Stimulated activated CD4-positive, alpha-beta T cell treated with anti-CD3 and anti-CD28 coated beads, TNF-alpha, amount 100 ng/mL, for 48 hours (primary cell): ENCODE results near the gene SLC9C2.
"Not testable (repeated sequence)": the region's sequence is repeated elsewhere in the genome, so short reads cannot be mapped to it uniquely, and the experiment has no call there.

ENCODE experiments used
- DNase-seq, 3 donors: peaks; one replicate each; pipeline ENCODE4 v3.0.0-alpha.2; 2020; ENCODE audit warnings: low read depth in 3 of 3

Gene SLC9C2

GRCh38 chr1:173603056-173603591 is at the start of gene SLC9C2:
Gene SLC9C2, minus strand, starts transcription at chr1:173603072. Its CDS starts 1,296 bp downstream, at chr1:173601776.
- DNase-seq, result no peak

- no peak for DNase-seq
Measured at GRCh38 chr1:173648880-173649605, 46.2 kb upstream of the SLC9C2 start.

- no peak for DNase-seq
Measured at GRCh38 chr1:173646656-173647055, 43.8 kb upstream of the SLC9C2 start.

GRCh38 chr1:173642450-173643139 is 39.7 kb upstream of the SLC9C2 start:
- not testable (repeated sequence) for DNase-seq

- DNase-seq, result no peak
Measured at GRCh38 chr1:173639102-173639501, 36.2 kb upstream of the SLC9C2 start.

GRCh38 chr1:173638043-173639021 is 35.5 kb upstream of the SLC9C2 start:
- no peak for DNase-seq

- not testable (repeated sequence) for DNase-seq
Measured at GRCh38 chr1:173637236-173638042, 34.6 kb upstream of the SLC9C2 start.

GRCh38 chr1:173635116-173635515 is 32.2 kb upstream of the SLC9C2 start, which contains the start of gene TEX50:
Gene TEX50, plus strand, starts transcription at chr1:173635338. Its CDS starts 184 bp downstream, at chr1:173635522.
- DNase-seq, result no peak

GRCh38 chr1:173628888-173629287 is 26.0 kb upstream of the SLC9C2 start:
- DNase-seq, result no peak

- no peak for DNase-seq
Measured at GRCh38 chr1:173627269-173627668, 24.4 kb upstream of the SLC9C2 start.

GRCh38 chr1:173616859-173617258 is 14.0 kb upstream of the SLC9C2 start:
- no peak for DNase-seq

GRCh38 chr1:173613086-173613485 is 10.2 kb upstream of the SLC9C2 start:
- DNase-seq, result not testable (repeated sequence)

- DNase-seq, result no peak
Measured at GRCh38 chr1:173608503-173609216, 5.8 kb upstream of the SLC9C2 start.

GRCh38 chr1:173601588-173601987 is 1.3 kb downstream of the SLC9C2 start:
- no peak for DNase-seq

- DNase-seq, result no peak
Measured at GRCh38 chr1:173596097-173596825, 6.6 kb downstream of the SLC9C2 start.

GRCh38 chr1:173591138-173591537 is 11.7 kb downstream of the SLC9C2 start:
- DNase-seq, result not testable (repeated sequence)

GRCh38 chr1:173590557-173590956 is 12.3 kb downstream of the SLC9C2 start:
- no peak for DNase-seq

GRCh38 chr1:173581383-173582079 is 21.3 kb downstream of the SLC9C2 start:
- DNase-seq, result no peak

- DNase-seq, result no peak
Measured at GRCh38 chr1:173580658-173581057, 22.2 kb downstream of the SLC9C2 start.
